ENCODE results near the gene MFGE8. TPM values are rescaled to one million over a fixed set of nuclear protein-coding genes. Genes with fewer than 3 reads are reported as not detected.

The MFGE8 gene
- total and polyA plus RNA-seq, 12 donors: 359 to 690 (median 511) TPM

- peak in 1 of 2 donors; percentile 39 for DNase-seq
Measured at GRCh38 chr15:88878720-88879184, 34.4 kb downstream of the MFGE8 start.

GRCh38 chr15:88877906-88878305 lies 35.3 kb downstream of the MFGE8 start:
- Histone ChIP-seq H3K27me3 (no peaks in the 10 kb centered on the region), H3K4me1 (peaks cover 0 to 8% (median 0%) of the 10 kb centered on the region in 9 donors), H3K36me3 (peaks cover 0 to 59% (median 0%) of the 10 kb centered on the region in 9 donors), H3K27ac (no peak overlapping the region), H3K9me3 (no peaks in the 10 kb centered on the region), H3K4me3 (no peak overlapping the region)
- 90 to 95% methylated on average over 22 of the region's 22 CpGs for WGBS, 2 donors
- ATAC-seq (no peak), DNase-seq (no peak)
- intact Hi-C loops (cut with DNase I): no loop called here
- no peak for TF ChIP-seq CTCF (IDR thresholded peaks at IDR 0.05)

More at GRCh38 chr15:88878720-88879184, 34.4 kb downstream of the MFGE8 start:
- WGBS, 2 donors: 70 to 81% methylated on average over 18 of the region's 18 CpGs
- Histone ChIP-seq H3K36me3 (peaks cover 0 to 65% (median 0%) of the 10 kb centered on the region in 9 donors), H3K4me1 (peaks cover 0 to 8% (median 0%) of the 10 kb centered on the region in 9 donors), H3K4me3 (no peak overlapping the region), H3K27me3 (no peaks in the 10 kb centered on the region), H3K27ac (no peak overlapping the region), H3K9me3 (no peaks in the 10 kb centered on the region)
- peak in 8 of 9 donors; percentile 26 to 67 (median 62) for TF ChIP-seq CTCF (IDR thresholded peaks at IDR 0.05)
- intact Hi-C loops (cut with DNase I): no loop called here
- peak in 6 of 8 donors; percentile 27 to 68 (median 48) for ATAC-seq

- DNase-seq: no peak
- no peak for ATAC-seq
- no peaks in the 10 kb centered on the region for H3K27me3 ChIP-seq
- peaks cover 0 to 8% (median 0%) of the 10 kb centered on the region in 9 donors for H3K4me1 ChIP-seq
- H3K9me3 ChIP-seq: no peaks in the 10 kb centered on the region
- no peak for TF ChIP-seq CTCF (IDR thresholded peaks at IDR 0.05)
- no peak overlapping the region for H3K4me3 ChIP-seq
- WGBS, 2 donors: 93 to 98% methylated on average over 11 of the region's 11 CpGs
- H3K27ac ChIP-seq: no peak overlapping the region
- intact Hi-C loops (cut with DNase I): no loop called here
- H3K36me3 ChIP-seq: peaks cover 0 to 57% (median 0%) of the 10 kb centered on the region in 9 donors
Measured at GRCh38 chr15:88877415-88877814, 35.8 kb downstream of the MFGE8 start.

- H3K27ac ChIP-seq: no peak overlapping the region
- 84 to 86% methylated on average over 10 of the region's 10 CpGs for WGBS, 2 donors
- no peak for TF ChIP-seq CTCF (IDR thresholded peaks at IDR 0.05)
- ATAC-seq (no peak), DNase-seq (no peak)
- intact Hi-C loops (cut with DNase I): no loop called here
- H3K9me3 ChIP-seq: no peaks in the 10 kb centered on the region
- peaks cover 0 to 8% (median 0%) of the 10 kb centered on the region in 9 donors for H3K4me1 ChIP-seq
- peaks cover 0 to 49% (median 0%) of the 10 kb centered on the region in 9 donors for H3K36me3 ChIP-seq
- no peak overlapping the region for H3K4me3 ChIP-seq
- peaks cover 0 to 4% (median 0%) of the 10 kb centered on the region in 7 donors for H3K27me3 ChIP-seq
Measured at GRCh38 chr15:88876573-88876972, 36.6 kb downstream of the MFGE8 start.

Data from heart right ventricle (tissue), 16 donors.